OCI-LY7 (cell line): Measurements from ENCODE around the gene BRICD5. TPM values are rescaled to one million over a fixed set of nuclear protein-coding genes. Genes with fewer than 3 reads are reported as not detected.
A peak's percentile ranks its signal among the peaks of the same experiment; 100 is the strongest.

Experiments used
- BruUV-seq: library from RNA; stranded (reverse); fragments of 400-500 nt; replicated peaks from 2 replicates; lab custom pipeline; 2021; lab: Mats Ljungman, UMichigan
- CTCF ChIA-PET: fragments of 300-600 bp; sonication (Branson Sonifier 250); formaldehyde crosslinking; loops from one replicate; lab custom pipeline; 2022; ENCODE audit warnings: antibody characterized with exemption; ENCODE audit not compliant: unreplicated experiment; lab: Charles Lee
- POLR2A ChIA-PET: fragments of 300-600 bp; sonication (Branson Sonifier 250); formaldehyde crosslinking; loops from one replicate; lab custom pipeline; 2022; ENCODE audit warnings: antibody characterized with exemption; lab: Charles Lee
- DNase-seq: peaks from one replicate; pipeline ENCODE4 v3.0.0-alpha.2; 2015; ENCODE audit warnings: low spot score
- H2AFZ ChIP-seq: fragments of 200-600 bp; sonication (generic), shearing (Covaris generic); 2 replicates; pipeline ENCODE4 v1.6.1; 2014; ENCODE audit warnings: mild to moderate bottlenecking, antibody characterized with exemption, low read length, moderate library complexity
- H3K27ac ChIP-seq: fragments of 200-600 bp; sonication (generic); 2 replicates; pipeline ENCODE4 v1.5.1; 2014; ENCODE audit warnings: mixed run types, low read depth, mild to moderate bottlenecking, moderate library complexity, low read length, inconsistent platforms; ENCODE audit not compliant: poor library complexity, severe bottlenecking
- H3K36me3 ChIP-seq: fragments of 200-600 bp; sonication (generic); 2 replicates; pipeline ENCODE4 v1.6.1; 2014; ENCODE audit warnings: mild to moderate bottlenecking, antibody characterized with exemption, low read length, moderate library complexity, mixed read lengths; ENCODE audit not compliant: insufficient read depth
- H3K4me1 ChIP-seq: fragments of 200-600 bp; sonication (generic); 2 replicates; pipeline ENCODE4 v1.5.1; 2014; ENCODE audit warnings: mild to moderate bottlenecking, low read length; ENCODE audit not compliant: insufficient read depth, poor library complexity, severe bottlenecking
- H3K4me2 ChIP-seq: fragments of 200-600 bp; sonication (generic); 2 replicates; pipeline ENCODE4 v1.6.1; 2014; ENCODE audit warnings: mild to moderate bottlenecking, low read length
- H3K4me3 ChIP-seq: fragments of 200-600 bp; sonication (generic); 2 replicates; pipeline ENCODE4 v1.5.1; 2014; ENCODE audit warnings: mild to moderate bottlenecking, low read depth, low read length; ENCODE audit not compliant: poor library complexity, severe bottlenecking
- H3K79me2 ChIP-seq: fragments of 200-600 bp; sonication (generic); 2 replicates; pipeline ENCODE4 v1.6.1; 2016; ENCODE audit warnings: low read depth, mild to moderate bottlenecking, low read length, moderate library complexity, mixed read lengths; ENCODE audit not compliant: insufficient read depth
- H3K9me2 ChIP-seq: fragments of 200-600 bp; sonication (generic); 2 replicates; pipeline ENCODE4 v1.6.1; 2016; ENCODE audit warnings: mild to moderate bottlenecking, low read length, mixed read lengths; ENCODE audit not compliant: insufficient read depth
- H3K9me3 ChIP-seq: fragments of 200-600 bp; sonication (generic); 2 replicates; pipeline ENCODE4 v1.6.1; 2014; ENCODE audit warnings: mild to moderate bottlenecking, mixed run types, low read length, mixed read lengths
- H4K20me1 ChIP-seq: fragments of 200-600 bp; sonication (generic); 2 replicates; pipeline ENCODE4 v1.6.1; 2014; ENCODE audit warnings: mild to moderate bottlenecking, antibody characterized with exemption, low read length, moderate library complexity, mixed read lengths; ENCODE audit not compliant: insufficient read depth
- CTCF ChIP-seq: fragments of 200-600 bp; sonication (generic); conservative IDR thresholded peaks from 2 replicates; pipeline ENCODE4 v1.5.1; 2014; ENCODE audit warnings: mild to moderate bottlenecking, antibody characterized with exemption, low read length, moderate library complexity, mixed read lengths
- EZH2phosphoT487 ChIP-seq: fragments of 200-600 bp; sonication (generic); IDR thresholded peaks from 2 replicates; pipeline ENCODE4 v1.6.1; 2018; ENCODE audit warnings: low read depth, borderline replicate concordance, mild to moderate bottlenecking, mixed run types, antibody characterized with exemption, low read length, moderate library complexity, mixed read lengths
- intact Hi-C: fragments of 100-400 bp; cut with micrococcal nuclease; formaldehyde crosslinking; loops from one replicate; pipeline ENCODE4 v1.10.0; 2022; ENCODE audit not compliant: unreplicated experiment
- total RNA-seq, 2 experiments: library from RNA; depleted of rRNA in 1 of 2; stranded (reverse); fragments of >200 nt in 1 of 2; shearing (Covaris generic) in 1 of 2; gene quantifications; 2 replicates each; pipeline ENCODE4 v1.2.3, GENCODE V29; 2014 to 2022

The BRICD5 gene
- total RNA-seq, 2 experiments from 2014 or later: 30.4 to 31.7 TPM

GRCh38 chr16:2194852-2195321 is 15.8 kb downstream of the BRICD5 start:
- Histone ChIP-seq H3K4me3 (no peak overlapping the region), H3K36me3 (no peaks in the 10 kb centered on the region), H4K20me1 (no peaks in the 10 kb centered on the region), H3K9me3 (no peaks in the 10 kb centered on the region), H3K79me2 (no peaks in the 10 kb centered on the region), H3K4me1 (no peaks in the 10 kb centered on the region), H3K9me2 (no peaks in the 10 kb centered on the region), H2AFZ (no peak overlapping the region), H3K4me2 (no peak overlapping the region), H3K27ac (no peak overlapping the region)
- DNase-seq: peak; percentile 68
- intact Hi-C loops: no loop called here
- ChIA-PET CTCF (interaction anchor here (0.6 kb wide), 1 partner anchor 175 kb away, joined by 3 read pairs; no protein-coding TSS in a partner anchor), POLR2A (no interaction called here)
- no TSS peak for BruUV-seq
- TF ChIP-seq CTCF: peak; percentile 70
- no peak for TF ChIP-seq EZH2phosphoT487

GRCh38 chr16:2194166-2194834 is 16.4 kb downstream of the BRICD5 start:
- no peaks in the 10 kb centered on the region for H3K9me3 ChIP-seq
- TF ChIP-seq CTCF (no peak), EZH2phosphoT487 (no peak)
- ChIA-PET POLR2A (no interaction called here), CTCF (interaction anchor here (0.6 kb wide), 2 partner anchors 13 to 176 kb away, joined by 3 read pairs; no protein-coding TSS in a partner anchor)
- BruUV-seq: no TSS peak
- H3K36me3 ChIP-seq: no peaks in the 10 kb centered on the region
- H4K20me1 ChIP-seq: no peaks in the 10 kb centered on the region
- H3K27ac ChIP-seq: no peak overlapping the region
- no peaks in the 10 kb centered on the region for H3K9me2 ChIP-seq
- H3K4me1 ChIP-seq: no peaks in the 10 kb centered on the region
- H3K4me2 ChIP-seq: no peak overlapping the region
- no peaks in the 10 kb centered on the region for H3K79me2 ChIP-seq
- intact Hi-C loops: no loop called here
- H3K4me3 ChIP-seq: no peak overlapping the region
- H2AFZ ChIP-seq: no peak overlapping the region
- DNase-seq: no peak

- H4K20me1 ChIP-seq: no peaks in the 10 kb centered on the region
- H3K4me1 ChIP-seq: no peaks in the 10 kb centered on the region
- CTCF ChIA-PET: no interaction called here
- BruUV-seq: no TSS peak
- H3K9me3 ChIP-seq: no peaks in the 10 kb centered on the region
- no peaks in the 10 kb centered on the region for H3K9me2 ChIP-seq
- TF ChIP-seq EZH2phosphoT487 (no peak), CTCF (no peak)
- H2AFZ ChIP-seq: no peak overlapping the region
- H3K79me2 ChIP-seq: no peaks in the 10 kb centered on the region
- POLR2A ChIA-PET: no interaction called here
- no peak overlapping the region for H3K4me3 ChIP-seq
- intact Hi-C loops: no loop called here
- no peak overlapping the region for H3K4me2 ChIP-seq
- H3K27ac ChIP-seq: no peak overlapping the region
- no peaks in the 10 kb centered on the region for H3K36me3 ChIP-seq
- DNase-seq: no peak
Observed at GRCh38 chr16:2191446-2191706, 19.3 kb downstream of the BRICD5 start.
